ENCODE measurements around the gene PRSS23. TPM values are rescaled to one million over a fixed set of nuclear protein-coding genes. Genes with fewer than 3 reads are reported as not detected.
A peak's percentile ranks its signal among the peaks of the same experiment; 100 is the strongest.
"Not testable (repeated sequence)": the region's sequence is repeated elsewhere in the genome, so short reads cannot be mapped to it uniquely, and the experiment has no call there.

The PRSS23 gene, protein sequence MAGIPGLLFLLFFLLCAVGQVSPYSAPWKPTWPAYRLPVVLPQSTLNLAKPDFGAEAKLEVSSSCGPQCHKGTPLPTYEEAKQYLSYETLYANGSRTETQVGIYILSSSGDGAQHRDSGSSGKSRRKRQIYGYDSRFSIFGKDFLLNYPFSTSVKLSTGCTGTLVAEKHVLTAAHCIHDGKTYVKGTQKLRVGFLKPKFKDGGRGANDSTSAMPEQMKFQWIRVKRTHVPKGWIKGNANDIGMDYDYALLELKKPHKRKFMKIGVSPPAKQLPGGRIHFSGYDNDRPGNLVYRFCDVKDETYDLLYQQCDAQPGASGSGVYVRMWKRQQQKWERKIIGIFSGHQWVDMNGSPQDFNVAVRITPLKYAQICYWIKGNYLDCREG
- 13.9 and 14.2 TPM in 2 replicates for total RNA-seq (2014; rRNA removed; shearing (Covaris generic))

DNA sequence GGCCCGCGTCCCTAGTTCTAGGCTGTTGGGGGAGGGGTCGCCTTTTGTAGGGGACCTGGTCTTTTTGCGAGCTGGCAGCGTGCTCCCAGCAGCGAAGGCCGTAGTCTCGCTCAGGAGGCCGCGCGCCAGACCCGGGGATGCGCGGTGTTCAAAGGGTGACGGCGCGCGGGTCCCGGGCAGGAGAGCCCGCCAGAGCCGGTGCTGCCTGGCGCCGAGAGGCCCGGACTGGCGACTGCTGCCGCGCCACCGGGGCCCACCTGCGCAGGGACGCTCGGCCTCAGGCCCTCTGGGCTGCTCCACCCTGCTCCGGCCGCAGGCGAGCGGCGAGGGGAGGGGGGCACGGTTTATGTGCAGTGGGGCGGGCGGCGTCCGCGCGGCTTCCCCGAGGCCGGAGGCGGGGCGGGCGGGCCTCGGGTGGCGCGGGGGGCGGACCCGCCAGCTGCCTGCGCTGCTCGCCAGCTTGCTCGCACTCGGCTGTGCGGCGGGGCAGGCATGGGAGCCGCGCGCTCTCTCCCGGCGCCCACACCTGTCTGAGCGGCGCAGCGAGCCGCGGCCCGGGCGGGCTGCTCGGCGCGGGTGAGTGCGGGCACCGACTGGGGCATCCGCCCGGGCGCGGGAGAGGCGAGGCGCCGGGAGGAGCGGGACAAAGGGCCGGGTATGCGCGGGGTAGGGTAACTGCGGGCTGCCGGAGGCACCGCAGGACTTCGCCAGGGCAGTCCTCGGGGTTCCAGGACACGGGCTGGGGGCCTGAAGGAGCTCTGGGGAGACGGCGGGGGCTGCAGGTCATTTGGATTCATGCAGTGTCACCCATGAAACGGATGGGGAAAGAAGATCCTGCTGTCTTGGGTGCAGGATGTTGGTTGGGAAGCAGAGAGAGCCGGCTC is at the start of gene PRSS23:
Gene PRSS23 (plus strand): TSS at position 467 of the 884 bp plus-strand sequence. CDS start 7,102 bp downstream, outside the sequence.
- peak; percentile 78 for DNase-seq (ENCODE audit: low spot score)

DNA sequence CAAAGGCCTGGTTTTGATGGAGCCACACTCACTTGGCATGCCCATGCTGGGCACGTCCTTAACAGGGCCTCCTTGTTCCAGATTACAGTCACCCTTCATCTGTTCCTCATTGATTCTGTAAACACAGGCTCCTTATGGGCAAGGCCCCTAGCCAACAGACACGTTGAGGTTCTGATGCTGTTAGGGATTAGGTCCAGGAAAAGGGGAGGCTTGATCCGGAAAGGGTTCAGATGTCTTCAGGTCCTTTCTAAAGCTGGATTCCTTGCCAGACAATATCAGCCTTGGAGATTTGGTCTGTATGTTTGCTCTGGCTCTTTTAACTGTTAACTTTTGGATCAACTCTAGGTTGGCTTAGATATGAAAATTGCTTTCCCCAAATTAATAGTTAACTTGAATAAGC is 46.9 kb upstream of the PRSS23 start:
- DNase-seq (ENCODE audit: low spot score): no peak

GRCh38 chr11:86755146-86755545 is 45.2 kb upstream of the PRSS23 start:
- DNase-seq (ENCODE audit: low spot score): no peak

GRCh38 chr11:86758171-86758570 is 42.2 kb upstream of the PRSS23 start:
- DNase-seq (ENCODE audit: low spot score): no peak

- no peak for DNase-seq (ENCODE audit: low spot score)
Observed at GRCh38 chr11:86760577-86760976, 39.8 kb upstream of the PRSS23 start.

DNA sequence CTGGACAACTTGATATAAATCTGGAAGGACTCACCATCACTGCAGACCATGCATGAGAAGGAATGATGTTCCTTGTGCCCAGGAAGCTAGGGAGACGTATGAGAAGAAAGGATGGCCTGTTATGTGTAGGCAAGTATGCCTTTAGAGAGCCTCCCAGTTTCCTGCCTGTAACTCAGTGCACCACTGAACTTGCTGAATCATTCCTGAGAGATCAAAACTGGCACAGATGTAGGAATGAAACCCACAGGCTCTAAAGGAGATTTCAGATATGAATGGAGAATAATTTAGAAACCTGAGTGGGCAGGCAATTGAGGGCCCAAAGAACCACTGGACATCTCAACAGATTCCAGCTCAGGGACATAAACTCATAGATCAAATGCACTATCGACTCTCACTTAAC is 38.4 kb upstream of the PRSS23 start:
- no peak for DNase-seq (ENCODE audit: low spot score)

DNA sequence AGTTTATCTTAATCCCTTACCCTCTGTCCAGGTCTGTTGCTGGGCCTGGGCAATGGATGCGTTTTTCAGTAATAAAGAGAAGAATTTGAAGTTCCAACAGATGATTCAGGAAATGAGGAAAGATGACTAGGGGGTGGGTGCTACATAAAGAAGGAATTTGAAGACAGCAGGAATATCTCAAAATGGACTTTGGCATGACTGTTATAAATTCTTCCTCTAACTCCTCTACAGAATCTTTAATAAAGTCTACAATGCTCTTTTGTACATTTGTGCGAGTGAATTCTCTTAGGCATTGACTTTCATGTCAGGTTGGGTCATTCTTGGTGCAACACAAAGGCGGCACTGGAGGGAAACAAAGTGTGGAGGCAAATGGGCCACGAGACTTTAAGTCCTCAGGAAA is 35.1 kb upstream of the PRSS23 start:
- no peak for DNase-seq (ENCODE audit: low spot score)

GRCh38 chr11:86765878-86766277 is 34.5 kb upstream of the PRSS23 start:
- DNase-seq (ENCODE audit: low spot score): no peak

DNA sequence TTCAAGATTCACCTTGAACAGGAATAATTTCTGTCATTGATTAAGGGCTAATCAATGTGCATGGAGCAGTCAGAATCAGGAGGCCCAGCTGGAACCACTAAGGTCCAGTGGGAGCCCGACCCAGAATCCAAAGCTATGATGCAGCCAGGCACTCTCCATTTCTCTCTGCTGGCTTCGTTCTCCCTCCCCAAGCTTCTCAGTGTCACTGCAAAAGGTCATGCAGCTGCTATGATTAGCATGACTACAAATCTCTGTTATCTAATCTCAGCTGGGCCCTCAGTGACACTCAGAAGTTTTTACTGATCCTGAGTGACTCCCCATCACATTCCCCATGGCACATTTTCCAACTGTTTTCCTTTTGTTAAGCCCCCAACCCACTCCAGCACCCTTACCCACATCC is 31.1 kb upstream of the PRSS23 start:
- DNase-seq (ENCODE audit: low spot score): no peak

DNA sequence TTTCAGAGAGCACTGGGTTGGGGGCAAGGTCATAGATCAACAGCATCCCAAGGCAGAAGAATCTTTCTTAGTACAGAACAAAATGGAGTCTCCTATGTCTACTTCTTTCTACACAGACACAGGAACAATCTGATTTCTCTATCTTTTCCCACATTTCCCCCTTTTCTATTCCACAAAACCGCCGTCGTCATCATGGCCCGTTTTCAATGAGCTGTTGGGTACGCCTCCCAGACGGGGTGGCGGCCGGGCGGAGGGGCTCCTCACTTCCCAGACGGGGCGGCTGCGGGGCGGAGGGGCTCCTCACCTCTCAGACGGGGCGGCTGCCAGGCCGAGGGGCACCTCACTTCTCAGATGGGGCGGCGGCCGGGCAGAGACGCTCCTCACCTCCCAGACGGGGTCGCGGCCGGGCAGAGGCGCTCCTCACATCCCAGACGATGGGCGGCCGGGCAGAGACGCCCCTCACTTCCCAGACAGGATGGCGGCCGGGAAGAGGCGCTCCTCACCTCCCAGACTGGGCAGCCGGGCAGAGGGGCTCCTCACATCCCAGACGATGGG is 29.8 kb upstream of the PRSS23 start:
- not testable (repeated sequence) for DNase-seq (ENCODE audit: low spot score)

DNA sequence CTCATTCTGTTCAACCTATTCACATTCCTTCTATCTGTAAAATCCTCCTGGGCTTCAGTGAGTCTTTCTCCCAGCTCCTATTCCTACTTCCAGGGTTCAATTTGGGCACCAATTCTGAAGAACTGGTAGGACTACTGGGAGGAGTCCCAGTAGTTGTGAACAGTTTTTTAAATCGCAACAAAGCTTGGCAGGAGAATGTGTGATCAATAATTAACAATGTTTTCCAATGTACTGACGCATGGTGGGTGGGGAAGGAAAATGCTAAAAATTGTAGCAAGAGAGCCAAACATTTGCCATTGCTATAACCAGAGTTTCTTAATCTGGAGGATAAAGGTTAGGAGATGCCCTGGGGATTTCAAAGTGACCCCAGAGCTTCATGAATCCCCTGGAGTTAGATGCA is 27.3 kb upstream of the PRSS23 start:
- DNase-seq (ENCODE audit: low spot score): no peak

GRCh38 chr11:86773513-86774252 is 26.7 kb upstream of the PRSS23 start:
- no peak for DNase-seq (ENCODE audit: low spot score)

- no peak for DNase-seq (ENCODE audit: low spot score)
Observed at GRCh38 chr11:86774417-86774816, 25.9 kb upstream of the PRSS23 start.

- no peak for DNase-seq (ENCODE audit: low spot score)
Observed at GRCh38 chr11:86775361-86775760, 25.0 kb upstream of the PRSS23 start.

DNA sequence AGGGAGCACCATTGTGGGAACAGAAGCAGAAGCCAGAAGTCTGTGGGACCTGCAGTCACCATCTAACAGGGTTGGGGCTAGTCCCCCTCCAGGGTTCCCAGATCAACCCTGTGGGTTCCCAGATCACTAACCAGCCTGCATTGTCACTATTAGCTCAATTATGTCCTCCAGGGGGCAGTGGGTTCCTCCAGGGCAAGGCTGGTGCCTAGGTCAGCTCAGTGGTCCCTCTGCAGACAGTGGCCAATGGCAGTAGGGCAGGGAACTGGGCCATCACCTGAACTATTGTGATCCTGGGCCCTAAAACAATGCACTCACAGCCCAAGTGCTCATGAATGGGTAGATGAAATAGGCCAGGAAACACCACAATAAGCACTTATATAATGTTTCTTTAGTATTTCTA is 18.8 kb upstream of the PRSS23 start:
- DNase-seq (ENCODE audit: low spot score): peak; percentile 20

GRCh38 chr11:86782742-86783141 is 17.6 kb upstream of the PRSS23 start:
- no peak for DNase-seq (ENCODE audit: low spot score)

DNA sequence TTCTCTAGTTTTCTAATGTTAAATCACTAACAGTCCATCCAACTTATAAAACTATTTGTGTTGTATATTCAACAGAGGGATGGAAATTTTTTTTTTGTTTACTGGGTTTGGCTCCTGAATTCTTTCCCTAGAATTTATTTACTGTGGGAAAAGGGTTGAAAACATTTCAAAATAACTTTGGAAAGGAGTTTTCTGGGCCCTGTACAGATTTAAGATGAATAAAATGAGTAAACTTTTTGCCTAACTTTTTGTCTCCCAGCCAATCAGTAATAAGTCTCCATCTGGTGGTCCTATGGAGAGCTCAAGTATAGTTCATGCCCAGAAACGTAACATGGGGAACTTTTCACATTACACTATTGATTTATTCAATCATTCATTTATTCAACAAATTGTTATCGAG is 16.7 kb upstream of the PRSS23 start:
- no peak for DNase-seq (ENCODE audit: low spot score)

DNA sequence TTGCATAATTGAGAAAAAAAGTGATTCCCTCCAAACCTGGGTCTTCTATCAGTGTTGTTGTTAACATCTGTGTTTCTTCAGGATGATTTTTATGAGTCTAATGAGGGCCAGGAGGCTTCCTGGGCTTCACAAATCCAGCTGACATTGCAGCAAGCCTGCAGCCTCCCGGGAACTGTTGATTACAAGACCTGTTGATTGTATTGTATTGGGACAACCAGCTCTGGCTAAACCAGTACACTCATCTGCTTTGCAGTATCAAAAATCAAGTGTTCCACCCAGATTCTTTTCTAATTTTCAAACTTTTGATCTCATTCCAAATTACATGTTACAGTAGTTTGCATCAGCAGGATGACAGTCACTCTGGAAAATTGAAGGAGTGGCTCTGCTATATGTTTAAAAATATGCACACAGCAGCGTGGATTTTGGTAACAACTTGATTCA is 16.1 kb upstream of the PRSS23 start:
- no peak for DNase-seq (ENCODE audit: low spot score)

DNA sequence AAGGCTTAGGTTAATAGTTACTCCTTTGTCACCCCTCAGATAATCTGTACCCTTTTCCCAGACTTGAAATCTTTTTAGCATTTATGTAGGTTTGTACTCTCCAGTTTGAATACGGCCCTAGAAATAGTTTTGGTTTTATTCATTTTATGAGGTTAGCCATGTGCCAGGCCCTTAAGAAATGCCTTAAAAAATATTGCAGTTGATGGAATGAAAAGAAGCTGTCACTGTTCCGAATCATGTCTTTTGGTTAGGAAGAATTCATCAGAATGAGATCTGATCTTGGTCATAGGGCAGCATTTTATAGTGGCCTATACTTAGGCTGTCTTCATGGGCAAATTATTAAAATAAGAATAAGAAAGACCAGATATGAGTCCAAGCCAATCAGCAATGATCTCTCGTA is 14.8 kb upstream of the PRSS23 start:
- DNase-seq (ENCODE audit: low spot score): no peak

- no peak for DNase-seq (ENCODE audit: low spot score)
Observed at GRCh38 chr11:86787018-86787536, 13.3 kb upstream of the PRSS23 start.

DNA sequence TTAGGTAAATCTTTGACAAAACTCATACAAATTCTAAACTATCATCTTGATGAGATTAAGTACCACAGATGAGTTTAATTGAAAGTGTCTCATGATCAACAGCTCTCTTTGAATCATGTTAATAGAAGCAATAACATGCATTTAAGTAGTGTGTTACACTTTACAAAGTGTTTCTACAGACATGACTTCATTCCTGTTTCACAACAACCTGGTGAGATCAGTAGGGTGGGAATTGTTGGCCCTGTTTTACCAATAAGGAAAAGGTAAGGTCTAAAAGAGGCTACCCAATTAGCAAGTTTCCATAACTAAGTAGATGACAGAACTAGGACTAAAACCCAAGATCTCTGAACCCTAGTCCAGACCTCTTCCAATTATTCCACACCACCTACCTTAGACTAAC is 12.7 kb upstream of the PRSS23 start:
- DNase-seq (ENCODE audit: low spot score): no peak

Data from HT-29 (cell line).